ENCODE results near the gene EBF3. TPM values are rescaled to one million over a fixed set of nuclear protein-coding genes. Genes with fewer than 3 reads are reported as not detected.

The EBF3 gene
- total RNA-seq, 1 experiment from 2014 or later, result 0.22 TPM

- Mint-ChIP-seq H3K27me3 (ENCODE audit: low read depth) (peaks cover 20% of the 10 kb centered on the region), H3K4me3 (no peak overlapping the region), H3K36me3 (ENCODE audit: insufficient read depth in 1 of 3, low read depth in 3 of 3) (no peaks in the 10 kb centered on the region; a peak in 2 of 7 replicates), H3K4me1 (peaks cover 30 to 31% of the 10 kb centered on the region in 2 experiments), H3K9me3 (peaks cover 0 to 3% of the 10 kb centered on the region in 2 experiments; a peak in 2 of 5 replicates), H3K27ac (no peak overlapping the region)
- no peak overlapping the region for H2AFZ ChIP-seq (ENCODE audit: low read length)
- H3K23me2 ChIP-seq (ENCODE audit: insufficient read length, low read depth, low read length, poor library complexity, severe bottlenecking), result no peaks in the 10 kb centered on the region
- no peak overlapping the region for H3K14ac ChIP-seq (ENCODE audit: insufficient read depth, low read length)
- H2BK15ac ChIP-seq (ENCODE audit: low read depth, low read length), result no peak overlapping the region
- H4K20me1 ChIP-seq (ENCODE audit: control insufficient read depth, insufficient read depth, insufficient read length), result no peaks in the 10 kb centered on the region
- H3K27me3 ChIP-seq (ENCODE audit: insufficient read depth, low read length), result no peaks in the 10 kb centered on the region
- no peak overlapping the region for H3K18ac ChIP-seq (ENCODE audit: insufficient read length, low read depth, low read length)
- H2BK5ac ChIP-seq (ENCODE audit: insufficient read length, low read length), result no peak overlapping the region
- H3T11ph ChIP-seq (ENCODE audit: low read length), result no peak overlapping the region
- no peak overlapping the region for H3K56ac ChIP-seq (ENCODE audit: insufficient read length, low read depth, low read length)
- H4K91ac ChIP-seq (ENCODE audit: insufficient read length, low read depth, low read length), result no peak overlapping the region
- H3K4me1 ChIP-seq (ENCODE audit: insufficient read depth, low read length), result peaks cover 7% of the 10 kb centered on the region; the same call in 1 of the 2 replicates
- no peak overlapping the region for H2BK120ac ChIP-seq (ENCODE audit: low read depth, low read length, poor library complexity, severe bottlenecking)
- no peak overlapping the region for H3K23ac ChIP-seq (ENCODE audit: insufficient read length, low read depth, low read length)
- H4K5ac ChIP-seq (ENCODE audit: insufficient read length, low read depth, low read length), result no peak overlapping the region
- H3K4ac ChIP-seq (ENCODE audit: low read depth, low read length), result no peak overlapping the region
- H2AK5ac ChIP-seq (ENCODE audit: insufficient read length, low read length), result no peak overlapping the region
- WGBS (ENCODE audit: extremely low coverage, insufficient read length, low lambda C conversion rate), result no CpG with 5 or more reads among the region's 12 CpGs
- H3K9me3 ChIP-seq (ENCODE audit: control insufficient read depth, low read depth, low read length), result no peaks in the 10 kb centered on the region
- H3K27ac ChIP-seq (ENCODE audit: insufficient read length, low read depth, low read length), result no peak overlapping the region
- no peak overlapping the region for H2BK20ac ChIP-seq (ENCODE audit: low read depth, low read length, poor library complexity, severe bottlenecking)
- no peak overlapping the region for H3K4me2 ChIP-seq (ENCODE audit: insufficient read depth, insufficient read length, low read length)
- H2BK12ac ChIP-seq (ENCODE audit: insufficient read length, low read depth, low read length), result no peak overlapping the region
- H3K79me1 ChIP-seq (ENCODE audit: insufficient read depth, low read depth, low read length, poor library complexity, severe bottlenecking), result no peaks in the 10 kb centered on the region
- no peak for DNase-seq
- H3K9ac ChIP-seq (ENCODE audit: extremely low read depth, insufficient read length, low read length), result no peak overlapping the region
- TF ChIP-seq, protein P1, sequence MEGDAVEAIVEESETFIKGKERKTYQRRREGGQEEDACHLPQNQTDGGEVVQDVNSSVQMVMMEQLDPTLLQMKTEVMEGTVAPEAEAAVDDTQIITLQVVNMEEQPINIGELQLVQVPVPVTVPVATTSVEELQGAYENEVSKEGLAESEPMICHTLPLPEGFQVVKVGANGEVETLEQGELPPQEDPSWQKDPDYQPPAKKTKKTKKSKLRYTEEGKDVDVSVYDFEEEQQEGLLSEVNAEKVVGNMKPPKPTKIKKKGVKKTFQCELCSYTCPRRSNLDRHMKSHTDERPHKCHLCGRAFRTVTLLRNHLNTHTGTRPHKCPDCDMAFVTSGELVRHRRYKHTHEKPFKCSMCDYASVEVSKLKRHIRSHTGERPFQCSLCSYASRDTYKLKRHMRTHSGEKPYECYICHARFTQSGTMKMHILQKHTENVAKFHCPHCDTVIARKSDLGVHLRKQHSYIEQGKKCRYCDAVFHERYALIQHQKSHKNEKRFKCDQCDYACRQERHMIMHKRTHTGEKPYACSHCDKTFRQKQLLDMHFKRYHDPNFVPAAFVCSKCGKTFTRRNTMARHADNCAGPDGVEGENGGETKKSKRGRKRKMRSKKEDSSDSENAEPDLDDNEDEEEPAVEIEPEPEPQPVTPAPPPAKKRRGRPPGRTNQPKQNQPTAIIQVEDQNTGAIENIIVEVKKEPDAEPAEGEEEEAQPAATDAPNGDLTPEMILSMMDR (conservative IDR thresholded peaks at IDR 0.05), result no peak
- H4K8ac ChIP-seq (replicated peaks; ENCODE audit: insufficient read length, low read depth, low read length), result no peak overlapping the region
- no peaks in the 10 kb centered on the region for H3K79me2 ChIP-seq (ENCODE audit: insufficient read depth, low read length)
Measured at GRCh38 chr10:129905553-129905952, 58.5 kb downstream of the EBF3 start.
